RKO (cell line): ENCODE measurements around the gene TRIP13.
"Not testable (repeated sequence)": the region's sequence is repeated elsewhere in the genome, so short reads cannot be mapped to it uniquely, and the experiment has no call there.

Source experiments
- DNase-seq: peaks from one replicate; pipeline ENCODE4 v3.0.0-alpha.2; 2016; ENCODE audit warnings: low spot score

The TRIP13 gene

DNA sequence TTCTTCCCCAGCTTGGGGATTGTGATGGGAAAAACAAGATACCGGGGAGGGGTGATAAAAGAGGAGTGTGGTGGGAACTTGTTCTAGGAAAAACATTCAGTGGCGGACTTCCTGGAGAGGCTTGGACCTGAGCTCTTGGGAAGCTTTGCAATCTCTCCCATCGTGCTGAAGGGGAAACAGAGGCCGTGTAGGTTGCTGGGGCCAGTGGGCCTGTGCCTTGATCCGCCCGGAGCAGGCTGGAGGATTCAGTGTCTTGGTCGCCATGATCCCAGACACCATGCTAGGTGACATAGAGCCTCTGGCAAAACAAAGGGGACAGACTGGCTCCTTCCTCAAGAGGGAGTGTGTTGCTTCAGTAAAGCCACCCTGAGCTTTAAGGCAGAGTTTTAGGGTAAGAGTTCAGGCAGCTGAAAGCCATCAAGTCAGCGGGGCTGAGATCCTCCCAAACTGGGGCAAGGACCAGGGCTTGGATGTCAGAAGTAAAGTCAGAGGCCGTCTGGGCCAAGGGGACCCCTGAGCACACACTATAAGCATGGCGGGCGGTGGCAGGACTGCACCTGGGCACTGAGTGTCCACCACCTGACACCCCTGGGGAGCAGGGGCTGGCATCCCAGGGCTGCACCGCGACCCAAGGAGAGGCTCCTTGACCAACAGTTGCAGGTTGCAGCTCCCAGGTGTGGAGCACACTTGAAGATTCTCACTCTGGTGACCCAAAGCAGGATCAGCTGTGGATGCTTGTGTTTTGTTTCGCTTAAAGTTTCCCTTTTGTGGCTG is 44.7 kb downstream of the TRIP13 start:
- no peak for DNase-seq

GRCh38 chr5:939368-939767 is 46.7 kb downstream of the TRIP13 start:
- DNase-seq: no peak

GRCh38 chr5:940741-941140 is 48.1 kb downstream of the TRIP13 start:
- not testable (repeated sequence) for DNase-seq

DNA sequence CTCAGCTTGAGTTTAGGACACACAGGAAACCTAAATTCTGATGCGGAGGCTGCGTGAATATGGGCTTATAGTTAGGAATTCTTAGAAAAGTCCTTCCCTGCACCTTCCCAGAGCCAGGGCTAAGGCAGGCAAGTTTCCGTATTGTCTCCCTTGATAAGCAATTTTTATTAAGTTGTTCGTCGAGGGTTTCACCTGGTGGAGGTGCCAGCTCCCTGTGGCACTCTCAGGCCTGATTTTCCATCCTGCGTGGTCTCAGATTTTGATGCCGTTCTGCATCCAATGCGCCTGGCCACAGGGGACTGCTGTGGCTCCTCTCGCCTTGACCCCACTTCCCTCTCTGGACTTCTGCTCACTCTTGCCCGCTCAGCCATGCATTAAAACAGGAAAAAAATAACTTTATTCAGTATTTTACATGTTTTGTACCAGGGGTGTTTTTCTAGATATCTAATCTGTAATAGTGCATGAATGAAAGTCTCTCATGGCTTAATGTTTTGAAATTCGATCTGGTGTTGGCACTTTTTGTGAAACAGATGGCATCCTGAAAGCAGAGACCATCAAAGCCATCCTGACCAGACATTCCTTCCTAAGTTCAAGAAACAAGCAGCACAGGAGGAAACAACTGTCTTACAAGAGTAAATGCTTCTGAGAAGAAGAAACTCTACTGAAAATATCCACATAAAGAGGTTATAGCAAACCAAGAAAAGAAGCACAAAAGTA is 50.7 kb downstream of the TRIP13 start:
- no peak for DNase-seq

GRCh38 chr5:943918-944620 is 51.4 kb downstream of the TRIP13 start:
- no peak for DNase-seq

- no peak for DNase-seq
Observed at GRCh38 chr5:944621-944927, 51.9 kb downstream of the TRIP13 start.

GRCh38 chr5:944992-945685 is 52.5 kb downstream of the TRIP13 start:
- no peak for DNase-seq

DNA sequence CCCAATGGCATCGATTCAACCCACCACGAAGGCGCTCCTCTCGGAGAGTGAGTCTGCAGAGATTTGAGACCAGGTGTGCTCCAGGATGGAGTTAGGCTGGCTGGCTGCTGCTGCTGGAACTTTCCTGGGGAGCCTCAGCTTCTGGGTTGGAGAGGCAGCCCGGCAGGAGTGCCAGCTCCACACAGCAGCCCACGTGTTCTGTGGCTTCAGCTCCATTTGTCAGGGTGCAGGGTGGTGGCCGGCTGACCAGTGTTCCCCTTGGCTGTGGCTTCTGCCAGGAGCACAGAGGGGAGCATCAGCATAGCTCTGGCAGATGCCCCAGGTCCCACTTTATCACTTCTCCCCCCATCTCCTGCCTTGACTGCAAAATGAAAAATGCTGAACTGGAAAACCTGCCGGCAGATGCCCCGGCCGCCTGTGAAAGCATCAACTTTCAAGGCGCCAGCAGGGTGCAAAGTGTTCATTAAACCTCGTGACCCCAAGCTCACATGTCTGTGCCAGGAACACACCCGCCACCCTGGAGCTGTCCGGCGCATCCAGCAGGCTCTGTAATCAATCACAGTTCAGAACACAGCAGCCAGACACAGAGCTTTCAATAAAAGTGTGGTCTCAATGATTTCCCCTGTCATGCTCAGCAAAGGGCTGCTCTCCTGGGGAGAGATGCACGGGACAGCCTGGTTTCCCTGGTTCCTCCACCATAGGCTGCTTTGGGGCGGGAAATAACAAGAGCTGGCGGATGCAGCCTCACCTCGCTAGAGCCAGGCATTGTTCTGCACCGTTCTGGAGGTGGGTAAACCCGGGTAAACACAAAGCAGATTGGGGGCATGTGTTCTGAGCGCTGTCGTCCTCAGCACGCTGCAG is 53.2 kb downstream of the TRIP13 start:
- no peak for DNase-seq

DNA sequence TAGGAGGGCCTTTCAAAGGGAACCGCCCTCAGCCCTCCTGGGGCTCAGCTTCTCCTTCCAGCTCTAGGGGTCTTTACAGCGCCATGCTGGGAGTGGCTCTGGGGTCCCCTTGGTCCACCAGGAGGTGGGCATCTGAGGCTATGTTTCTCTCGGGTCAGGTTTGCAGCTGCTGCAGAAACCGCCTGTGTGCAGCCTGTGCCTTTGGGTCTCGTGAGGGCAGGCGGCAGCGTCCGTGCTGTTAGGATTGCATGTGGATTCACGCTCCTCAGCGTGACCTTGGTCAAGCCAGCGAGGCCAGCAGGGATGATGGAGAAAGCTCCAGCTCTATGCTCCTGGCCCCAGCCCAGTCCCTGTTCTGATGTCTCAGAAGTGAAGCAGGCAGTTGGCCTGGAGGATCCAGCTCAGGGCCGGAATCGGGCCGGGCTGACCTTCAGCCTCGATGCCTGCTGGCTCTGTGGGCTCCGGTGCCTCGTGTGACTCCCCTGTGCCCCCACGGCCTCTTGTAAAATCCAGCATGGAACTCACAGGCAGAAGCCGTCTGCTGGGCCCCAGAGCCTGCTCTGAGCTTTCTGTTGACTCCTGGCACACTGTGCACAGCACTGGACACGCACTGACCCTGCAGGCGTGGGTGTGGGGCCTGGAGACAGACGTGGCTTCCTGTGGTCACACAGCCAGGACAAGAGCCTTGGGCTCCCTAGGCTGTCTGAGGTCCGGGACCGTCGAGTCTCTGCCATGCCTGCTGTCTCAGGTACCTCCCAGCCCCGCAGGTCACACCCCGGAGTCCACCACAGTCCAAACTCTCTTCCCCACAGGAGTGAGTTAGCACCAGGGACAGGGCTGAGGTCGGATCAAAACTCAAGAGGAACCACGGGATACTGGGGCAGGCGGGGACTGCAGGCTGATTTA is 54.3 kb downstream of the TRIP13 start:
- DNase-seq: no peak

- no peak for DNase-seq
Observed at GRCh38 chr5:947626-948471, 55.2 kb downstream of the TRIP13 start.

GRCh38 chr5:948472-949274 is 56.0 kb downstream of the TRIP13 start:
- DNase-seq: no peak

DNA sequence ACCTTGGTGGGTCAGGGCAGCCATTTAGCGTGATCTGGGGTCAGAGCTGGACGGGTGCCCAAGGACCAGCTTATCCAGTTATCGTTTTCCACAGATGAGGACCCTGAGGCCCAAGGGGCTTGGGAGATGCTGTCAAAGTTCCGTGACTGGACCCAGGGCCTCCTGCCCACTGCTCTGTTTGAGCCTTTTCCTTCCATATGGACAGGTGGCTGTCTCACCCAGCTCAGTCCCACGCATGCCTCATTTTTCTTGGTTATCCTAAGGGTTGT is 56.5 kb downstream of the TRIP13 start:
- no peak for DNase-seq

- no peak for DNase-seq
Observed at GRCh38 chr5:949815-950560, 57.3 kb downstream of the TRIP13 start.

DNA sequence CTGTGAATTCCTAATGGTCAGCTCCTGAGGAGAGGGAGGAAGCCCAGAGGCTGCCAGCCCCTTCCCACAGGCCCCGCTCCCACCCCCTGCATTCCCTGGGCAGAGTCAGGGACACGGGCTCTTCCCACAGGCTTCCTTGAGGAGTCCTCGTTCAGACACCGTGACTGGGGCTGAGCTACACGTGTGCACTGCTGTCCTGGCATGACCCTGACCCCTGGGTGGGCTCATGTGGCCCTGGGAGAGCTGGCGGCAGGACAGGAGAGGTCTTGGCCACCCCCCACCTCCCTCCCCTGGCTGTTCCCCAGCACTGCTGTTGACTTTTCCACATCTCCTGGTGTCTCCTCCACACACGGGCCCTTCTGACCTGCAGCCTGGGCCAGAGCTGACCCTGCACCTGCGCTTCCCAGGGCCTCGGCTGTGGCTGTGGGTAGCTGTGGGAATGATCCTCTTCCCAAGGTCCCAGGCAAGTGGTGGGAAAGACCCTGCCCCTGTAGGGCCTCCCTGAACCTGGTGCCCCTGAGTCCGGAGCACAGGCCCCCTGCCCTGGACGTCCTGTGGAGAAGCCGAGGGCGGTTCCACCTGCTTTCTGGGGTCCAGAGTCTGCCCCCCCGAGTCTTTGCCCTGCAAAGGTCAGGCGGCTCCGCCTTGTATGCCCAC is 59.4 kb downstream of the TRIP13 start:
- DNase-seq: no peak

- DNase-seq: no peak
Observed at GRCh38 chr5:952597-953271, 60.0 kb downstream of the TRIP13 start.

- DNase-seq: no peak
Observed at GRCh38 chr5:953535-954449, 61.1 kb downstream of the TRIP13 start.
